GM19328 (cell line): ENCODE data around the gene ZNF41.

ENCODE experiments used
- ATAC-seq: cut with Tn5 transposase; IDR thresholded peaks from one replicate; pipeline ENCODE4 v1.9.1; 2021; ENCODE audit warnings: mild to moderate bottlenecking, moderate library complexity; ENCODE audit not compliant: unreplicated experiment

ZNF41 gene

GRCh38 chrX:47413179-47413594, 69.8 kb downstream of the ZNF41 start:
- ATAC-seq, result no peak
